H9 (cell line): ENCODE data around the gene TPD52L3. TPM values are rescaled to one million over a fixed set of nuclear protein-coding genes. Genes with fewer than 3 reads are reported as not detected.

Source experiments
- DNase-seq: peaks from one replicate; pipeline ENCODE4 v3.0.0-alpha.2; 2017
- H2AFZ ChIP-seq: one replicate; pipeline ENCODE4 v1.6.1; 2013; ENCODE audit warnings: mild to moderate bottlenecking, low read length, control low read depth, moderate library complexity
- H2AK5ac ChIP-seq: 2 replicates; pipeline ENCODE4 v1.6.1; 2013; ENCODE audit warnings: low read length, control low read depth, mixed read lengths; ENCODE audit not compliant: insufficient read length
- H2BK120ac ChIP-seq: one replicate; pipeline ENCODE4 v1.6.1; 2013; ENCODE audit warnings: low read depth, mild to moderate bottlenecking, low read length, control low read depth, inconsistent platforms; ENCODE audit not compliant: poor library complexity, severe bottlenecking
- H2BK12ac ChIP-seq: 2 replicates; pipeline ENCODE4 v1.6.1; 2013; ENCODE audit warnings: low read length, control low read depth, mixed read lengths, low read depth; ENCODE audit not compliant: insufficient read length
- H2BK15ac ChIP-seq: 2 replicates; pipeline ENCODE4 v1.6.1; 2013; ENCODE audit warnings: low read depth, low read length, control low read depth
- H2BK20ac ChIP-seq: one replicate; pipeline ENCODE4 v1.6.1; 2013; ENCODE audit warnings: low read depth, mild to moderate bottlenecking, low read length, control low read depth, inconsistent platforms; ENCODE audit not compliant: poor library complexity, severe bottlenecking
- H2BK5ac ChIP-seq: 2 replicates; pipeline ENCODE4 v1.6.1; 2013; ENCODE audit warnings: low read length, control low read depth, mixed read lengths; ENCODE audit not compliant: insufficient read length
- H3K14ac ChIP-seq: 2 replicates; pipeline ENCODE4 v1.6.1; 2013; ENCODE audit warnings: low read length, control low read depth; ENCODE audit not compliant: insufficient read depth
- H3K18ac ChIP-seq: 2 replicates; pipeline ENCODE4 v1.6.1; 2013; ENCODE audit warnings: low read depth, mild to moderate bottlenecking, mixed read lengths, low read length, control low read depth; ENCODE audit not compliant: insufficient read length
- H3K23ac ChIP-seq: 2 replicates; pipeline ENCODE4 v1.6.1; 2013; ENCODE audit warnings: low read length, control low read depth, mixed read lengths, low read depth; ENCODE audit not compliant: insufficient read length
- H3K23me2 ChIP-seq: 2 replicates; pipeline ENCODE4 v1.6.1; 2013; ENCODE audit warnings: low read depth, mild to moderate bottlenecking, mixed read lengths, low read length, control low read depth; ENCODE audit not compliant: insufficient read length, poor library complexity, severe bottlenecking
- H3K27ac ChIP-seq: 2 replicates; pipeline ENCODE4 v1.5.1; 2013; ENCODE audit warnings: low read length, control low read depth, mixed read lengths, low read depth; ENCODE audit not compliant: insufficient read length
- H3K27me3 ChIP-seq: 2 replicates; pipeline ENCODE4 v1.6.1; 2013; ENCODE audit warnings: low read length, control low read depth, inconsistent platforms; ENCODE audit not compliant: insufficient read depth
- H3K4ac ChIP-seq: 2 replicates; pipeline ENCODE4 v1.6.1; 2013; ENCODE audit warnings: low read depth, mild to moderate bottlenecking, control low read depth, inconsistent platforms, low read length, moderate library complexity
- H3K4me1 ChIP-seq: 2 replicates; pipeline ENCODE4 v1.6.1; 2013; ENCODE audit warnings: low read length, control low read depth, inconsistent platforms; ENCODE audit not compliant: insufficient read depth
- H3K4me2 ChIP-seq: 2 replicates; pipeline ENCODE4 v1.6.1; 2013; ENCODE audit warnings: low read length, control low read depth, mixed read lengths; ENCODE audit not compliant: insufficient read length, insufficient read depth
- H3K56ac ChIP-seq: 2 replicates; pipeline ENCODE4 v1.6.1; 2013; ENCODE audit warnings: low read depth, mild to moderate bottlenecking, mixed read lengths, low read length, control low read depth; ENCODE audit not compliant: insufficient read length
- H3K79me1 ChIP-seq: 2 replicates; pipeline ENCODE4 v1.6.1; 2013; ENCODE audit warnings: low read depth, mild to moderate bottlenecking, moderate library complexity, low read length, control low read depth, inconsistent platforms; ENCODE audit not compliant: insufficient read depth, poor library complexity, severe bottlenecking
- H3K79me2 ChIP-seq: 2 replicates; pipeline ENCODE4 v1.6.1; 2013; ENCODE audit warnings: low read length, control low read depth, inconsistent platforms; ENCODE audit not compliant: insufficient read depth
- H3K9ac ChIP-seq: 2 replicates; pipeline ENCODE4 v1.6.1; 2013; ENCODE audit warnings: low read length, control low read depth, mixed read lengths; ENCODE audit not compliant: insufficient read length; ENCODE audit errors: extremely low read depth
- H3K9me3 ChIP-seq: one replicate; pipeline ENCODE4 v1.6.1; 2013; ENCODE audit warnings: low read depth, low read length, inconsistent platforms; ENCODE audit not compliant: control insufficient read depth
- H3T11ph ChIP-seq: one replicate; pipeline ENCODE4 v1.6.1; 2013; ENCODE audit warnings: mild to moderate bottlenecking, low read length, control low read depth, inconsistent platforms
- H4K20me1 ChIP-seq: one replicate; pipeline ENCODE4 v1.6.1; 2013; ENCODE audit not compliant: control insufficient read depth, insufficient read length, insufficient read depth
- H4K5ac ChIP-seq: 2 replicates; pipeline ENCODE4 v1.6.1; 2013; ENCODE audit warnings: low read depth, mild to moderate bottlenecking, mixed read lengths, low read length, control low read depth; ENCODE audit not compliant: insufficient read length
- H4K8ac ChIP-seq: replicated peaks from 2 replicates; pipeline ENCODE4 v1.6.1; 2013; ENCODE audit warnings: low read length, control low read depth, mixed read lengths, low read depth; ENCODE audit not compliant: insufficient read length
- H4K91ac ChIP-seq: 2 replicates; pipeline ENCODE4 v1.6.1; 2013; ENCODE audit warnings: low read depth, mild to moderate bottlenecking, moderate library complexity, mixed read lengths, low read length, control low read depth; ENCODE audit not compliant: insufficient read length
- H3K27ac Mint-ChIP-seq, 3 experiments: 2 replicates in 2 of 3; 3 replicates in 1 of 3; pipeline ENCODE4 v1.8.0; 2020 to 2021; ENCODE audit warnings: mixed read lengths in 3 of 3, mild to moderate bottlenecking in 1 of 3, moderate library complexity in 1 of 3
- H3K27me3 Mint-ChIP-seq: 2 replicates; pipeline ENCODE4 v1.8.0; 2021; ENCODE audit warnings: low read depth, mild to moderate bottlenecking, moderate library complexity, mixed read lengths
- H3K36me3 Mint-ChIP-seq, 3 experiments: 2 replicates in 2 of 3; 3 replicates in 1 of 3; pipeline ENCODE4 v1.8.0; 2020 to 2021; ENCODE audit warnings: low read depth in 3 of 3, mixed read lengths in 3 of 3; ENCODE audit not compliant: insufficient read depth in 1 of 3
- H3K4me1 Mint-ChIP-seq, 2 experiments: 2 replicates each; pipeline ENCODE4 v1.8.0; 2020; ENCODE audit warnings: mixed read lengths in 2 of 2
- H3K4me3 Mint-ChIP-seq, 2 experiments: 2 replicates in 1 of 2; 3 replicates in 1 of 2; pipeline ENCODE4 v1.8.0; 2020 to 2021; ENCODE audit warnings: mild to moderate bottlenecking in 2 of 2, mixed read lengths in 2 of 2, moderate library complexity in 1 of 2
- H3K9me3 Mint-ChIP-seq, 2 experiments: 2 replicates in 1 of 2; 3 replicates in 1 of 2; pipeline ENCODE4 v1.8.0; 2020; ENCODE audit warnings: mild to moderate bottlenecking in 2 of 2, mixed read lengths in 2 of 2, moderate library complexity in 1 of 2
- WGBS: extraction: QIAGEN DNeasy Blood & Tissue Kit; methylation state at CpG from one replicate; pipeline ENCODE4 v1.1.7; 2013; ENCODE audit warnings: missing lambda C conversion rate, low lambda C conversion rate, mixed read lengths; ENCODE audit not compliant: insufficient read length; ENCODE audit errors: extremely low coverage; 5-methylcytosine and 5-hydroxymethylcytosine counted together
- total RNA-seq: library from RNA; stranded (reverse); gene quantifications from 2 replicates; pipeline ENCODE4 v1.2.1, GENCODE V29; 2021
- TF ChIP-seq, protein P1 (sequence below): fragments of 200-600 bp; sonication (generic); conservative IDR thresholded peaks from 3 replicates; pipeline ENCODE4 v1.8.0; 2021; ENCODE audit warnings: antibody characterized with exemption, mild to moderate bottlenecking

Gene TPD52L3
- total RNA-seq, 1 experiment from 2014 or later = not detected

DNA sequence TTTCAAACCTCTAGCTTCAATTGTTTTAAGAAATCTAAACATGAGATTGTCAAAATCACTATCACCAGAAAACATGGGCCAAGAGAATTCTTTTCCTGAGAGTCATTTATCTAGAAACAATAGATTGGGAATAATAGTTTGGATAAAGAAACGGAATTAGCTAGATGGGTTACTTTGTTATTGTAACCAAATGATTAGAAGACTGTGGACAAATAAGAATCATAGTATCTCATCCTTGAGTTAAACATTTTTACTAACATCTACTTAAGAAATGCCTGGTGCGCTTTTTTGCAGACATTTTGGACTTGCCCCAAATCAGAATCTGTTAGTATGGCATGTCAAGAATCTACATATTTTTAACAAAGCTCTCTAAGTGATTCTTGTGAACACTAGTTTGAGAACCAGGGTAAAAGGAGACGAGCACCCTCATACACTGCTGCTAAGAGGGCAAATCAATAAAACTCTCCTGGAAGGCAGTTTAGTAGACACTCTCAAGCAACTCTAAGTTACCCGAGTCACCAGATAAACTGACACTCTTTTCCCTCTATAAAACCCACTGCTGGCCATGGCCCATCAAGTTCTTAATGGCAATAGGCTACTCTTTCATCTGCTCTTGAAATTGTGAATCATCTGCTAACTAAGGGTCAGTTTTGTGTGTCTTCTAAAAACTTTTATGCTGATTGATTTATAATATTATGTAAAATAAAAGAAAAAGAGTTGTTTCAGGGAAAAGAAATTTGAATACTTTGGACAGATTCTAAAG, 39.1 kb downstream of the TPD52L3 start:
- no peak overlapping the region for H3K27ac Mint-ChIP-seq
- WGBS = no CpG with 5 or more reads among the region's 4 CpGs
- DNase-seq = no peak

More for the DNA sequence above, 39.1 kb downstream of the TPD52L3 start:
- no peak overlapping the region for H3T11ph ChIP-seq
- H4K20me1 ChIP-seq = no peaks in the 10 kb centered on the region
- no peak overlapping the region for H3K4me2 ChIP-seq
- Mint-ChIP-seq H3K27me3 (no peaks in the 10 kb centered on the region; the same call in 1 of the 2 replicates), H3K4me1 (no peaks in the 10 kb centered on the region), H3K9me3 (peaks cover 16% of the 10 kb centered on the region in 2 experiments), H3K4me3 (no peak overlapping the region), H3K36me3 (peaks cover 0 to 5% (median 0%) of the 10 kb centered on the region in 3 experiments; a peak in 4 of 7 replicates)
- no peak overlapping the region for H2BK12ac ChIP-seq
- H3K9ac ChIP-seq = no peak overlapping the region
- no peak overlapping the region for H2BK5ac ChIP-seq
- no peak overlapping the region for H2BK20ac ChIP-seq
- no peaks in the 10 kb centered on the region for H3K27me3 ChIP-seq
- H3K4ac ChIP-seq = no peak overlapping the region
- no peak overlapping the region for H4K5ac ChIP-seq
- no peak overlapping the region for H3K27ac ChIP-seq
- H2AFZ ChIP-seq = no peak overlapping the region
- no peak overlapping the region for H2BK15ac ChIP-seq
- no peaks in the 10 kb centered on the region for H3K79me1 ChIP-seq
- H3K56ac ChIP-seq = no peak overlapping the region
- H3K14ac ChIP-seq = no peak overlapping the region
- H3K23ac ChIP-seq = no peak overlapping the region
- no peaks in the 10 kb centered on the region for H3K79me2 ChIP-seq
- H3K23me2 ChIP-seq = no peaks in the 10 kb centered on the region
- no peak overlapping the region for H4K8ac ChIP-seq
- TF ChIP-seq, protein P1, sequence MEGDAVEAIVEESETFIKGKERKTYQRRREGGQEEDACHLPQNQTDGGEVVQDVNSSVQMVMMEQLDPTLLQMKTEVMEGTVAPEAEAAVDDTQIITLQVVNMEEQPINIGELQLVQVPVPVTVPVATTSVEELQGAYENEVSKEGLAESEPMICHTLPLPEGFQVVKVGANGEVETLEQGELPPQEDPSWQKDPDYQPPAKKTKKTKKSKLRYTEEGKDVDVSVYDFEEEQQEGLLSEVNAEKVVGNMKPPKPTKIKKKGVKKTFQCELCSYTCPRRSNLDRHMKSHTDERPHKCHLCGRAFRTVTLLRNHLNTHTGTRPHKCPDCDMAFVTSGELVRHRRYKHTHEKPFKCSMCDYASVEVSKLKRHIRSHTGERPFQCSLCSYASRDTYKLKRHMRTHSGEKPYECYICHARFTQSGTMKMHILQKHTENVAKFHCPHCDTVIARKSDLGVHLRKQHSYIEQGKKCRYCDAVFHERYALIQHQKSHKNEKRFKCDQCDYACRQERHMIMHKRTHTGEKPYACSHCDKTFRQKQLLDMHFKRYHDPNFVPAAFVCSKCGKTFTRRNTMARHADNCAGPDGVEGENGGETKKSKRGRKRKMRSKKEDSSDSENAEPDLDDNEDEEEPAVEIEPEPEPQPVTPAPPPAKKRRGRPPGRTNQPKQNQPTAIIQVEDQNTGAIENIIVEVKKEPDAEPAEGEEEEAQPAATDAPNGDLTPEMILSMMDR = no peak
- H2AK5ac ChIP-seq = no peak overlapping the region
- H3K18ac ChIP-seq = no peak overlapping the region
- H2BK120ac ChIP-seq = no peak overlapping the region
- peaks cover 17% of the 10 kb centered on the region for H3K9me3 ChIP-seq
- H3K4me1 ChIP-seq = no peaks in the 10 kb centered on the region
- H4K91ac ChIP-seq = no peak overlapping the region
